ENCODE data around the gene CBLIF.

GRCh38 chr11:59810911-59811259, 34.4 kb downstream of the CBLIF start:
- TF ChIP-seq POLR2A (IDR thresholded peaks at IDR 0.05; ENCODE audit: low read depth, low read length) = no peak
- no peak for TF ChIP-seq TAF1 (IDR thresholded peaks at IDR 0.05; ENCODE audit: low read depth, low read length)

All from GM12891 (cell line).